Breast epithelium (tissue), 4 donors: ENCODE data around the gene MRGPRX3. TPM values are rescaled to one million over a fixed set of nuclear protein-coding genes. Genes with fewer than 3 reads are reported as not detected.
"Not testable (repeated sequence)": the region's sequence is repeated elsewhere in the genome, so short reads cannot be mapped to it uniquely, and the experiment has no call there.

ENCODE experiments used
- DNase-seq, 2 donors: peaks; one replicate each; pipeline ENCODE4 v3.0.0-alpha.2; 2019; ENCODE audit warnings: low spot score in 2 of 2
- H3K27ac ChIP-seq, 2 donors: fragments of 200-600 bp; sonication (generic) in 1 of 2; one replicate each; pipeline ENCODE4 v1.5.1; 2016 to 2019; ENCODE audit warnings: mild to moderate bottlenecking in 1 of 2
- H3K27me3 ChIP-seq, 2 donors: fragments of 200-600 bp; sonication (generic) in 1 of 2; one replicate each; pipeline versions ENCODE4 v1.5.1 to v1.6.0; 2017 to 2019; ENCODE audit warnings: control low read depth in 1 of 2, mild to moderate bottlenecking in 1 of 2
- H3K36me3 ChIP-seq: fragments of 200-600 bp; one replicate; pipeline ENCODE4 v1.5.1; 2019
- H3K4me1 ChIP-seq, 2 donors: fragments of 200-600 bp; sonication (generic); one replicate each; pipeline ENCODE4 v1.5.1; 2016 to 2019; ENCODE audit warnings: control low read depth in 1 of 2
- H3K4me3 ChIP-seq, 3 donors: fragments of 200-600 bp; sonication (generic); 1 replicate in 2 of 3; 2 replicates in 1 of 3; pipeline ENCODE4 v1.5.1; 2016 to 2019; ENCODE audit warnings: mild to moderate bottlenecking in 3 of 3, moderate library complexity in 2 of 3
- H3K9me3 ChIP-seq, 2 donors: fragments of 200-600 bp; sonication (generic) in 1 of 2; one replicate each; pipeline ENCODE4 v1.5.1; 2016 to 2019; ENCODE audit warnings: control low read depth in 1 of 2
- CTCF ChIP-seq, 3 donors: fragments of 450-650 bp; IDR thresholded peaks; one replicate each; pipeline ENCODE4 v1.5.1; 2016 to 2017; ENCODE audit warnings: antibody characterized with exemption in 3 of 3, mild to moderate bottlenecking in 3 of 3, moderate library complexity in 3 of 3
- POLR2A ChIP-seq: fragments of 450-650 bp; IDR thresholded peaks from one replicate; pipeline ENCODE4 v1.6.1; 2016; ENCODE audit warnings: antibody characterized with exemption, mild to moderate bottlenecking, moderate library complexity
- POLR2AphosphoS5 ChIP-seq, 3 donors: sonication (generic); formaldehyde crosslinking; IDR thresholded peaks; one replicate each; pipeline ENCODE4 v1.6.1; 2017; ENCODE audit warnings: antibody characterized with exemption in 3 of 3
- intact Hi-C: fragments of 100-400 bp; cut with DNase I; formaldehyde crosslinking; loops from one replicate; pipeline ENCODE4 v1.15.1; 2023; ENCODE audit warnings: low total_unique reads
- total RNA-seq, 3 donors: library from RNA; depleted of rRNA; stranded (reverse); fragments of >200 nt; gene quantifications; one replicate each; pipeline ENCODE4 v1.1.0, GENCODE V29; 2016

MRGPRX3 gene
- total RNA-seq, 3 donors from 2014 or later, result 2.0 to 5.2 TPM; not detected in 1

DNA sequence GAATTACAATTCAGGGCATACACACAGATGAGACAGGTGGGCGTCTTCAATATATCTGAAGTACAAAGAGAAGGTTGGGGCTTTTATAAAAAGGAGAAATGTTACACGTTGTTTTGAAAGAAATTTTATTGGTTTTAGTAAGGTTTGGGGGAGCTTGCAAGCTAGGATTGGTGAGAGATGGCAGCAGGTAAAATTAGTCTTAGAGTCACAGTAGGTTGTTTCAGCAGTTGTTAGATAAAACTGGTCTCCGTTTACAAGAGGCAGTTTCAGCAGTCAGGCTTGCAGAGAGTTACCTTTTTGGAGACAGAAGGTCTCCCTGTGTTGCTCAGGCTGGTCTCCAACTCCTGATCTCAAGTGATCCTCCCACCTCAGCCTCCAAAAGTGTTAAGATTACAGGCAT lies 24.1 kb upstream of the MRGPRX3 start:
- intact Hi-C loops, result loop anchor here (10.0 kb wide), 1 partner anchor 113 kb away; no protein-coding TSS in a partner anchor
- no peak overlapping the region for H3K4me3 ChIP-seq
- no peak overlapping the region for H3K27ac ChIP-seq
- TF ChIP-seq POLR2A (no peak), CTCF (IDR thresholded peaks at IDR 0.05) (no peak), POLR2AphosphoS5 (IDR thresholded peaks at IDR 0.05) (no peak)
- no peak for DNase-seq
- H3K9me3 ChIP-seq, result no peaks in the 10 kb centered on the region
- peaks cover 0 to 5% of the 10 kb centered on the region in 2 donors for H3K27me3 ChIP-seq
- H3K4me1 ChIP-seq, result peaks cover 6% of the 10 kb centered on the region in 2 donors
- peaks cover 2% of the 10 kb centered on the region for H3K36me3 ChIP-seq

DNA sequence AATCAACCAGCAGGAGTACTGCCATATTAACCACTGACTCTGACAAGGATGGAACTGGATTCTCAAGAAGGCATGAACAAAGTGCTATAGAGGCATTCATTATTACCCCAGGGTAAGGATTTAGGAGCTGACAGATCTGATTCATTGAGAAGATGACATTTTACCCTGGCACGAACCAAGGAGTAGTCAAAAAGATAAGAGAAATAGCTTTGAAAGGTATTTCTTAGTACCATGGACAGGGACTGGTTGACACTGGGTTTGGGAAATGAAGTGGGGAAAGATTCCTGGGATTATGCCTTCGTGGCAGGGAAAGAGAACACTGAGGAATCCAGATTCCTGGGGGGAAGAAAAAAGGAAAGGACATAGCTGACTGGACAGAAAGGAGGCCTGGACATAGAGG lies 21.4 kb upstream of the MRGPRX3 start:
- peaks cover 0 to 8% of the 10 kb centered on the region in 2 donors for H3K27me3 ChIP-seq
- DNase-seq, result no peak
- TF ChIP-seq POLR2A, result no peak
- TF ChIP-seq CTCF (IDR thresholded peaks at IDR 0.05), result no peak
- TF ChIP-seq POLR2AphosphoS5 (IDR thresholded peaks at IDR 0.05), result no peak
- H3K27ac ChIP-seq, result no peak overlapping the region
- no peaks in the 10 kb centered on the region for H3K9me3 ChIP-seq
- H3K4me1 ChIP-seq, result no peaks in the 10 kb centered on the region
- no peak overlapping the region for H3K4me3 ChIP-seq
- no peaks in the 10 kb centered on the region for H3K36me3 ChIP-seq
- intact Hi-C loops, result no loop called here

GRCh38 chr11:18115360-18116127 lies 16.8 kb upstream of the MRGPRX3 start:
- H3K36me3 ChIP-seq, result no peaks in the 10 kb centered on the region
- TF ChIP-seq POLR2A (no peak), POLR2AphosphoS5 (IDR thresholded peaks at IDR 0.05) (no peak), CTCF (IDR thresholded peaks at IDR 0.05) (peak; percentile 58 to 89 (median 82))
- DNase-seq, result peak in 1 of 2 donors; percentile 59
- no peak overlapping the region for H3K4me3 ChIP-seq
- H3K27me3 ChIP-seq, result peaks cover 0 to 8% of the 10 kb centered on the region in 2 donors
- H3K9me3 ChIP-seq, result no peaks in the 10 kb centered on the region
- no peak overlapping the region for H3K27ac ChIP-seq
- intact Hi-C loops, result no loop called here
- no peaks in the 10 kb centered on the region for H3K4me1 ChIP-seq

GRCh38 chr11:18121331-18121828 lies 11.0 kb upstream of the MRGPRX3 start:
- H3K4me1 ChIP-seq, H3K36me3 ChIP-seq, intact Hi-C loops: not testable (repeated sequence)

DNA sequence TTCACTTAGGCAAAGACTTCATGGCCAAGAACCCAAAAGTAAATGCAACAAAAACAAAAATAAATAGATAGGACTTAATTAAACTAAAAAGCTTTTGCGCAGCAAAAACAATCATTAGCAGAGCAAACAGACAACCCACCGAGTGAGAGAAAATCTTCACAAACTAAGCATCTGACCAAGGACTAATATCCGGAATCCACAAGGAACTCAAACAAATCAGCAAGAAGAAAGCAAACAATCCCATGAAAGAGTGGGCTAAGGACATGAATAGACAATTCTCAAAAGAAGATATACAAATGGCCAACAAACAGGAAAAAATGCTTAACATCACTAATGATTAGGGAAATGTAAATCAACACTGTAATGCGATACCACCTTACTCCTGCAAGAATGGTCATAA lies 1.3 kb upstream of the MRGPRX3 start:
- intact Hi-C loops, H3K9me3 ChIP-seq, H3K4me1 ChIP-seq, DNase-seq, H3K27ac ChIP-seq, H3K36me3 ChIP-seq, H3K4me3 ChIP-seq, H3K27me3 ChIP-seq: not testable (repeated sequence)

More at GRCh38 chr11:18121331-18121828, 11.0 kb upstream of the MRGPRX3 start:
- H3K4me3 ChIP-seq, H3K9me3 ChIP-seq, H3K27me3 ChIP-seq, DNase-seq: not testable (repeated sequence)
- H3K27ac ChIP-seq, result peak overlapping the region in 1 of 2 donors; percentile 66

DNA sequence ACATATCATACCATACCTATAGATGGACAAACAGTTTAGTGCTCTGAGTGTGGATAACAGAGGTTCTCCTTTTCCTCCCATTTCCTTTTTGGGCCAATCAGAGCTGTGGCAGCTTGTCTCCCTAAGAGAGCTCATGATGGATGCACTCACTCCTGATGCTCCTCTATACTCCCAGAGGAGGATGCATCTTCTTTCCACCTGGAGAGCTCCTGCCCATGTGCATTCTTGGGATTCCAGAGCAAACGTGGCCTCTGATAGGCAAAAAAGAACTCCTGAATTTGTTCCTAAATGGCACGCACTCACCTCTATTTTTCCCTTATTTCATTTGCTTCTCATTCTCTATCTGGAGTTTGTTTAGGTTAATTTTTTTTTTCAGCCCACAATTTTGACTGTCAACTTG lies 2.9 kb downstream of the MRGPRX3 start:
- Histone ChIP-seq H3K27me3 (no peaks in the 10 kb centered on the region), H3K4me3 (no peak overlapping the region), H3K9me3 (no peaks in the 10 kb centered on the region), H3K36me3 (no peaks in the 10 kb centered on the region), H3K4me1 (no peaks in the 10 kb centered on the region), H3K27ac (no peak overlapping the region)
- intact Hi-C loops, result no loop called here
- TF ChIP-seq POLR2A, result no peak
- TF ChIP-seq POLR2AphosphoS5 (IDR thresholded peaks at IDR 0.05), result no peak
- TF ChIP-seq CTCF (IDR thresholded peaks at IDR 0.05), result no peak
- no peak for DNase-seq
